T-helper 17 cell (primary cell): ENCODE results near the gene GRM4. TPM values are rescaled to one million over a fixed set of nuclear protein-coding genes. Genes with fewer than 3 reads are reported as not detected.

Source experiments
- ATAC-seq: fragments of 150-1000 bp; cut with Tn5 transposase; 2 replicates; pipeline ENCODE4 v1.10.0; 2021; ENCODE audit warnings: mild to moderate bottlenecking, moderate library complexity
- DNase-seq, 3 donors: peaks; one replicate each; pipeline versions ENCODE4 v3.0.0 to v3.0.0-alpha.2; 2020 to 2021
- H3K9me3 ChIP-seq: one replicate; pipeline ENCODE4 v1.7.0; 2013; ENCODE audit warnings: low read length, mild to moderate bottlenecking; ENCODE audit not compliant: control insufficient read depth, poor library complexity, severe bottlenecking
- H3K27ac Mint-ChIP-seq: one replicate; pipeline ENCODE4 v1.8.0; 2022; ENCODE audit warnings: mild to moderate bottlenecking, moderate library complexity, mixed read lengths
- H3K27me3 Mint-ChIP-seq: one replicate; pipeline ENCODE4 v1.8.0; 2022; ENCODE audit warnings: mixed read lengths
- H3K36me3 Mint-ChIP-seq: one replicate; pipeline ENCODE4 v1.8.0; 2022; ENCODE audit warnings: low read depth, mixed read lengths
- H3K4me1 Mint-ChIP-seq: one replicate; pipeline ENCODE4 v1.8.0; 2022; ENCODE audit warnings: mild to moderate bottlenecking, mixed read lengths
- H3K4me3 Mint-ChIP-seq: one replicate; pipeline ENCODE4 v1.8.0; 2022; ENCODE audit warnings: mild to moderate bottlenecking, moderate library complexity, mixed read lengths
- total RNA-seq, 4 donors: library from RNA in 2 of 4; stranded (reverse) in 2 of 4; gene quantifications; one replicate each; pipeline ENCODE4 v1.2.3 and lab custom pipeline; 2022 to 2026

The GRM4 gene
- total RNA-seq, 2 donors from 2014 or later = not detected

DNA sequence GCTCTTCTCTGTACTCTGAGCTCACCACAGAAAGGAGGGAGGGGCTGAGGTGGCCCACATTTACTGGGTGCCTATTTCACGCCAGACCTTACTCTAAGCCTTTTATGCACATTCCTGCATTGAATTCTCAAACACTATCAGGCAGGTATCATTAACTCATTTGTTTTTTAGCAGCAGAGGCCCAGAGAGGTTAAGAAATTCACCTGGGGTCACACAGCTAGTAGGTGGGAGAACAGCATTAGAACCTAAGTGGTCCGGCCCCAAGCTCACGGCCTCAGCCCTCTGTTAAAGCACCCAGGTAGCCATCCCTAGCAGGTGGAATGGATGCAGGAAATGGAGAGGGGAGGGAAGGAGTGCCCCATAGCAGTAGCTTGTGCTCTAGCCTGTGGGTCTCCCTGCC lies 84.5 kb downstream of the GRM4 start:
- peaks cover 2% of the 10 kb centered on the region for H3K4me1 Mint-ChIP-seq
- no peaks in the 10 kb centered on the region for H3K36me3 Mint-ChIP-seq
- ATAC-seq (no peak), DNase-seq (no peak)
- no peak overlapping the region for H3K4me3 Mint-ChIP-seq
- H3K27ac Mint-ChIP-seq = no peak overlapping the region
- no peaks in the 10 kb centered on the region for H3K9me3 ChIP-seq
- peaks cover 58% of the 10 kb centered on the region for H3K27me3 Mint-ChIP-seq

DNA sequence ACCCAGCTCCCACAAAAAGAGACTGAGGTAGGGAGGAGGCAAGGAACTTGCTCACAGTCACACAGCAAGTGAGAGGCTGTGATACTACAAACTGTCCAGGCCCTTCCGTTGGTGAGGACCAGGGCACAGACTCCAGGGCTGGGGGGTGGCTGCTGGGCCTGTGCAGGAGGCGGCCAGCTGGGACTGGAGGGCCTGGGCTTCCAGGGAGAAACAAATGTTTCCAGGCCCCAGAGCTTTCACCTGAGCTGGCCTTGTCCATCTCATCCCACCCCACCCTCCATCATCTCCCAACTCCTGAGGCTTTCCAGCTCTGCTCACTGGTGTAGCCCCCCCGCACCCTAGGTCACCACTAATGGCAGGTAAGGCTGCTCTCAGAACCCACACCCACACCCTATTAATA lies 86.0 kb downstream of the GRM4 start:
- Mint-ChIP-seq H3K27me3 (peaks cover 60% of the 10 kb centered on the region), H3K4me1 (peaks cover 10% of the 10 kb centered on the region), H3K4me3 (no peak overlapping the region), H3K27ac (peak overlapping the region; percentile 51), H3K36me3 (no peaks in the 10 kb centered on the region)
- DNase-seq (no peak), ATAC-seq (no peak)
- H3K9me3 ChIP-seq = no peaks in the 10 kb centered on the region

DNA sequence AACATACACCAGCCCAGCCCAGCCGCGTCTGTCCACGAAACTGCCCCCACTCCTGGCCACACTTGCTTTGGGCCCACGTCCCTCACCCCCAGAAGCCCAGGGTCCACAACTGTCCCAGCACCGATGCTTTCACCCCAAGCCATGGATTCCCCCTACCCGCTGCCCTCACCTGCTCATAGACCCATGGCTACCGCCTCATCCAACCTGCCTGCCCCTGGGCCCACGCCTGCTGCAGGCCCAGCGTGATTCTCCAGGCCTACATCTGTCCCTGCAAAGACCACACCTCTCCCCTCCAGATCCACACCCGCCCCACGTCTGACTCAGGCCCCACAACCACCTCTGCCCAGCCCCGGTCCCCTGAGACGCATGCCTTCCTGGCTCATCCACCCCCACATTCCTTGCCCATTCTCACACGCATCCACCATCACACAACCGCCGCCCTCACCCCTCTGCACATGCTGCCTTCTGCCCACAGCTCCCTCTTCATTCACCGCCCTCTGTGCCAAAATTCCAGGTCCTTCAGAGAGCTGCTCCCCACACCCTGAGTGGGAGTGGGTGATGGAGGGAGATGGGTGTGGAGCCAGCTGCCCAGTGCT lies 86.7 kb downstream of the GRM4 start:
- Mint-ChIP-seq H3K36me3 (no peaks in the 10 kb centered on the region), H3K4me3 (no peak overlapping the region), H3K4me1 (peaks cover 10% of the 10 kb centered on the region), H3K27ac (no peak overlapping the region), H3K27me3 (peaks cover 65% of the 10 kb centered on the region)
- DNase-seq = no peak
- H3K9me3 ChIP-seq = no peaks in the 10 kb centered on the region
- ATAC-seq = no peak

DNA sequence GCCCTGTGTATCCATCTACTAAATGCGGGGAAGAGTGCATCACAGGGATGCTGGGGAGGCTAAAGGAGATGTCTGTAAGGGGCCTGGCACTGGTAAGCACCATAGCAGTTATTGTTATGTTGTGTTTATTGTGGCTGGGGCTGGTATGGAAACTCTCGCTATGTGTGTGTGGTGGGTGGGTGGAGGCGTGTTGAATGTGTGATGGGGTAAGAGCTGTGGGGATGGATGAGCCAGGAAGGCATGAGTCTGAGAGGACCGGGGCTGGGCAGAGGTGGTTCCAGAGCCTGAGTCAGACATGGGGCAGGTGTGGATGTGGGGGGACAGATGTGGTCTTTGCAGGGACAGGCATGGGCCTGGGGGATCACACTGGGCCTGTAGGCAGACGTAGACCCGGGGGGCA lies 88.1 kb downstream of the GRM4 start:
- peaks cover 2% of the 10 kb centered on the region for H3K36me3 Mint-ChIP-seq
- peaks cover 10% of the 10 kb centered on the region for H3K4me1 Mint-ChIP-seq
- H3K27me3 Mint-ChIP-seq = peaks cover 56% of the 10 kb centered on the region
- no peaks in the 10 kb centered on the region for H3K9me3 ChIP-seq
- no peak overlapping the region for H3K27ac Mint-ChIP-seq
- no peak for ATAC-seq
- H3K4me3 Mint-ChIP-seq = no peak overlapping the region
- DNase-seq = no peak

DNA sequence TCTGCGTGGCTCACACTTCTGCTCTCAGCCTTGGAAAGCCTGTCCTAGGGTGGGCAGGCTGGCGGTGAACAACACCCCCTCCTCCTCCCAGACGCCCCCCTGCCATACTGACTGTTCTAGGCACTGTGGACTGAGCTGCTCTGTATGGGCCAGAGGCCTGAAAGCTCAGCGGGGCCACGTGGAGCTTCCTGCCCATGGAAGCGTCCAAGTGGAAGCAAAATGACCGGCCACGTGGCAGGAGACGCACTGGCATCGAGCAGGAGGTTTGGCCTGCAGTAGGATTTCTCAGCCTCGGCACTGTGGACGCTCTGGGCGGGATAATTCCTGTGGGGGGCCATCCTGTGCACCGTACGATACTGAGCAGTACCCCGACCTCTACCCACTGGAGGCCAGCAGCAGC lies 88.7 kb downstream of the GRM4 start:
- DNase-seq = no peak
- Mint-ChIP-seq H3K4me1 (peaks cover 13% of the 10 kb centered on the region), H3K4me3 (no peak overlapping the region), H3K27ac (no peak overlapping the region), H3K27me3 (peaks cover 55% of the 10 kb centered on the region), H3K36me3 (peaks cover 3% of the 10 kb centered on the region)
- H3K9me3 ChIP-seq = no peaks in the 10 kb centered on the region
- ATAC-seq = no peak

DNA sequence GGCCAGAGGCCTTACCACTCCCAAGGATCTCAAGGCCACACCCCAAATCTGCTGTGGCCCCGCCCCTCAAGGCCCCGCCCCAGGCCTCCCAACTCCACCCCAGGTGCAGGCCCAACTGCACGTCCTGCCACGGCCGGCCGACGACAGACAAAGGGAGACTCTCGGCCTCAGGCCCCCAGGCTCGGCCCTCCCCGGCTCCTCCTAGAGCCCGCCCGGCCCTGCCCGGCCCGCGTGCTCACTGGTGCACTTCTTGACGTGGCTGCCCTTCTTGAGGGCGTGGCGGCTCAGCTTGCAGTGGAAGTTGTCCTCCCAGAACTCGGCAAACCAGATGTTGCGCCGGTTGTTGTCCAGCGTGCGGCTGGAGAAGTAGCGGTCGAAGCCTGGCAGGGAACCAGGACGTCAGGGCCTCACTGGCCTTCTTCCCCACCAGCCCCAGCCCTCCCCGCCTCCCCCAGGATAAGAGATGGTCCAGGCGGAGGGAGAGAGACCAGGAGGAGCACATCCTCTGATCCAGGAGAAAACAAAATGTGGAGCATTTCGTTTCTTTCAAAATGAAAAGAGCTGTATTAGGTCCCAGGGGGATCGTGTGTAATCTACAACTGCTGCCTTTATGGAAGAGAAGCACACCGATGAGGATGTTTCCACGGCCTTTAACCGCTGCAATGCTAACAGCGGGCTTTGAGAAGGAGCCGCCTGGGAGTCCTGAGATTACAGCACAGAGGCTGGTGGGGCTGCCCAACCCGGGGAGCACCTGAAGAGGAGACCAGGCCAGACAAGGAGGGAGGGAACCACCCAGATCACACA lies 89.4 kb downstream of the GRM4 start:
- H3K4me3 Mint-ChIP-seq = no peak overlapping the region
- H3K4me1 Mint-ChIP-seq = peaks cover 13% of the 10 kb centered on the region
- peaks cover 57% of the 10 kb centered on the region for H3K27me3 Mint-ChIP-seq
- no peak for DNase-seq
- no peak for ATAC-seq
- no peaks in the 10 kb centered on the region for H3K9me3 ChIP-seq
- no peak overlapping the region for H3K27ac Mint-ChIP-seq
- H3K36me3 Mint-ChIP-seq = peaks cover 3% of the 10 kb centered on the region

DNA sequence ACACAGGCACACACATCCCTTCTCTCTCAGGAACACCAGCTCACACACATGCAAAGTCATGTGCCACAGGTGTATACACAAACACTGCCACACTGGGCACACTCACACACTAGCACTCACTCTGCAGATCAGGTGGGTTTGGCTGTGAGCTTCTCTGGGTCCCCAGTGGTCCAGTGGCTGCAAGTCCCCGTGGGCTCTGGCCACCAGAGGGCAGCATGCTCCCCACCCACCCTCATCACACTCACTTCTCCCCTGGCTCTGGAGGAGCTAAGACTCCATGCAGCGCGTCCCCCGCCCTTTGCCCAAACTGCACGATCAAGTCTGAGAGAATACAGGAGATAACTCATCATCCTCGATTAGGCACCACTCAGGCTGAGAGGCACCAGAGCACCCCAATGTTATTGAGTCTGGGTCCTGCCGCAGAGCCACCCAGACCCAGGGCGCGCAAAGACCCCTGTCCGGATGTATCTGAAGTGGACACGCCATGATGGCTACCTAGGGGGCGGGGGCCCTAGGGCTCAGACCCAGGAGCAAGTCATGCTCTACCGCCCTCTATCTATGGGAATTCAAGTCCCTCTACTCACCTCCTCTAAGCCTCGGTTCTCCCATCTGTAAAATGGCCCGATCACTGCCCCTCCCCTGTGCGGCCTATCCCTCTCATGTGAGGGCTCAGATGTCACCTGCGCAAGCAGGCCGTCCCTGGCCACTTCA lies 90.5 kb downstream of the GRM4 start:
- ATAC-seq (peak; percentile 74), DNase-seq (peak; percentile 20 to 34 (median 30))
- H3K9me3 ChIP-seq = no peaks in the 10 kb centered on the region
- no peak overlapping the region for H3K27ac Mint-ChIP-seq
- peaks cover 3% of the 10 kb centered on the region for H3K36me3 Mint-ChIP-seq
- no peak overlapping the region for H3K4me3 Mint-ChIP-seq
- peaks cover 53% of the 10 kb centered on the region for H3K27me3 Mint-ChIP-seq
- H3K4me1 Mint-ChIP-seq = peaks cover 13% of the 10 kb centered on the region

DNA sequence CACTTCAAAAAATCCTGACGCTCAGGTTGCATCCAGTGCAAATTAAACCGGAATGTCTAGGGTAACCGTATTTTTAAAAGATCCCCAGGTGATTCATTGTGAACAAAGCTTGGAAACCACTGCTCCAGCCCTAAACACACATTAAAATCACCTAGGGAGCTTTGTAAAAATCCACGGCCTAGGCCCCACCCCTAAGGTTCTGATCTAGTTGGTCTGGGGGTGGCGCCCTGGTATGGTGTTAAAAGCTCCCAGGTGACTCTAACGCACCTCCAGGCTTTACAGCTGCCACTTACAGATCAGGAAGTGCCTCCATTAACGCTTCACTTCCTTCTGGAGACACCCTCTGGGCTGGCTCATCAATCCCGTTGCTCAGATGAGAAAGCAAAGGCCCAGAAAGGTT lies 92.2 kb downstream of the GRM4 start:
- H3K9me3 ChIP-seq = no peaks in the 10 kb centered on the region
- no peak for DNase-seq
- H3K4me3 Mint-ChIP-seq = no peak overlapping the region
- ATAC-seq = no peak
- H3K36me3 Mint-ChIP-seq = peaks cover 9% of the 10 kb centered on the region
- H3K27me3 Mint-ChIP-seq = peaks cover 55% of the 10 kb centered on the region
- peaks cover 10% of the 10 kb centered on the region for H3K4me1 Mint-ChIP-seq
- no peak overlapping the region for H3K27ac Mint-ChIP-seq

DNA sequence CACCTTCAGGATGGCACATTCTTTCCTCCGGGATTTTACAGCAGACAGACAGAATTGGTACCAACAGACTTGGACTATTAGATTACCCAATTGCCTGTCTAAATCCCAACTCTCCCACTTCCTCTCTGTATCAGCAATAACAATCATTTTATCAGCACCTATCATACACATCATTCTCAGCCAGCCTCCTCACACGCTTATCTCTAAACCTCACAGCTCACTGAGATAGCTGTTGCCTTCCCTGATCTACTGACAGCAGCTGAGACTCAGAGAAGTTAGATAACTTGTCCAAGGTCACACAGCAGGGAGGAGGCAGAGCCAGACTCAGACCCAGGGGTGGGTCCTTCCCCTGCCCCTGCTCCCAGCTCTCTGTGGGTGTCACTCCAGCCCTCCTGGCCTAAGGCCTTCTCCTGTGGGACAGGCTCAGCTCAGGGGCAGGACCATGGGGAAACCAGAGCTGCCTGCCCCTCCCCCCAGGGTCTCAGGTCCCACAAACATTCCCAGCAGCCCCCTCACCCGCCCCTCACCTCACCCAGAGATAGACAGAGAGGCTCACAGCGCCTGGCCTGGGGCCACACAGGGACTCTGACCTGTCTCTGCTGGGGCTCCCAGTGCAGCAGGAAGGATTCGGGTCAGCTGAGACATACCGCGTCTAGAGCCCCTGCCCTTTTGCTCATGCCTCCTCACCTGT lies 92.8 kb downstream of the GRM4 start:
- H3K27me3 Mint-ChIP-seq = peaks cover 55% of the 10 kb centered on the region
- H3K36me3 Mint-ChIP-seq = peaks cover 9% of the 10 kb centered on the region
- DNase-seq (no peak), ATAC-seq (no peak)
- H3K9me3 ChIP-seq = no peaks in the 10 kb centered on the region
- no peak overlapping the region for H3K27ac Mint-ChIP-seq
- H3K4me1 Mint-ChIP-seq = peaks cover 10% of the 10 kb centered on the region
- no peak overlapping the region for H3K4me3 Mint-ChIP-seq

DNA sequence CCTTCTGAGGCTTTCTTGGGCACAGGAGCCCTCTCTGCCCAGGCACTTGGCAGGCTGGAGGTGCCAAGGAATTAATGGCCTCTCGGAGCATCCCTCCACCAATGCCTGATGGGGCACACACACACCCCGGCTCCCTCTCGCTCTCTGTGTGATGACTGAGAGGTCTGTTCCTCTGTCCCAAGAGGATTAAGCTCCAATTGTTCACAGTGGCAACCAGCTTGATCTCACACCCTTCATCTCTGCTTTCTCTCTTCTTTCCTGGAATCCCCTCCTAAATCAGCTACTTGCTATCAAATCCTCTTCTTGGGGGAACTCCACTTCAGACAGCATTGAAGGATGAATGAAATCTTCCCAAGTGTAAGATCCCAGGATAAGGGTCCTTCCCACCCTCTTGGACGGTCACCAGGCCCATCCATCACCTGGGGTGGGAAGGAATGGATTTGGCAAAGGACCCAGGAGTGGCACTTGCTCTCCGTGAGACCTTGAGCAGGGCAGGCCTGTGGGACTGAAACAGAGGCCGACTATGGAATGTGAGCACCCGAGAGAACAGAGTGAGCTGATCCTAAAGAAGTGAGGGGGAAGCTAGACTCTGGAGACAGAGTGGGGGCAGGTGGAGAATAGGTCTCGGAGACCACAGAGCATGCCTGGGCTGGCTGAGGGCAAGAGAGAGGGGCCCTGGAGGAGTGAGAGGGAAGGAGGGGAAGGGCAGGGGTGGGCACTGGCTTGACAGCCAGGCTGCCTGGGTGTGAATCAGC lies 93.6 kb downstream of the GRM4 start:
- no peak overlapping the region for H3K4me3 Mint-ChIP-seq
- no peaks in the 10 kb centered on the region for H3K9me3 ChIP-seq
- peaks cover 13% of the 10 kb centered on the region for H3K4me1 Mint-ChIP-seq
- ATAC-seq = no peak
- peaks cover 9% of the 10 kb centered on the region for H3K36me3 Mint-ChIP-seq
- DNase-seq = no peak
- peaks cover 51% of the 10 kb centered on the region for H3K27me3 Mint-ChIP-seq
- no peak overlapping the region for H3K27ac Mint-ChIP-seq

DNA sequence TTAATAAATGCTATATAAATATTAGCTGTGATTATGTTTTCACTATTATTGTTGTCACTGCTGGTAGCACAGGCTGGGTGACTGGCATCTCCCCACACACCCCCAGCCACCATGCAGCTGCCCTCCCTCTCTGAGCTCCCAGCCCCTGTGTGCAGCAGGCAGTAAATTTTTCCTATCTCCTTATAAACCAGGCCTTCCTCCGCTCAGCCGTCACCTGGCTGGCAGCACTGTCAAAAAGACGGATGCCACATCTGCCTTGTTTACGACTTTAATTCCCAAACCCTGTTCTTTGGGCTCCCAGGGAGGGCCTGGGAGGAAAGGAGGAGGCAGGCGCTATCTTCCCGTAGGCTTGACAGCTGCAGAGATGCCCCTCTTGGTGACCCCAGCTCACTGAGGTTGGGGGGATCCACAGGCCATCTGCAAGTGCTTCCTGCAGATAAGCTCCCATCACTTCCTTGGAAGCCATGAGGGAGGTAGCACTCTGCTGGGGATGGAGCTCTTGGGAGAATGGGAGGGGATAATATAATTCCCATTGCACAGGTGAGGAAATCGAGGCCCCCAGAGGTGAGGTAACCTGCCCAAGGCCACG lies 94.5 kb downstream of the GRM4 start:
- Mint-ChIP-seq H3K27me3 (peaks cover 55% of the 10 kb centered on the region), H3K27ac (no peak overlapping the region), H3K4me1 (peaks cover 13% of the 10 kb centered on the region), H3K36me3 (peaks cover 9% of the 10 kb centered on the region), H3K4me3 (no peak overlapping the region)
- DNase-seq (no peak), ATAC-seq (no peak)
- no peaks in the 10 kb centered on the region for H3K9me3 ChIP-seq

DNA sequence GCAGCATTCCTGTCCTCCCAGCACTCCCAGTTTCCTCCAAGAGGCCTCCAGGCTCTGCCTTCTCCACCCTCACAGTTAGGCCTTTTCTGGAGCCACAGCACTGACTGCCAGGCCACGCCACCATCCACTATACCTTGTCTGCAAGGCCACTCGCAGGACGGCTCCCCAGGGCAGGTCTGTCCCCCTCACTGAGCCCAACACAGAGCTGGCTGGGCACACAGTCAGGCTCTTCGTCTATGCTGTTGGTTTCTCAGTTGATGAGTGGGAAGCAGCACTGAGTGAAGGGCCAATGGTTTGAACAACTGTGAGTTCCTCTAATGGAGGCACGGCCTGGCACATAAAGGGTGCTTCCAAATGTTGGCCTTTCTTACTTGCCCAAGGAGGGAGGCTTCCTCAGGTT lies 95.2 kb downstream of the GRM4 start:
- ATAC-seq (no peak), DNase-seq (no peak)
- Mint-ChIP-seq H3K4me1 (peaks cover 14% of the 10 kb centered on the region), H3K27me3 (peaks cover 55% of the 10 kb centered on the region), H3K4me3 (no peak overlapping the region), H3K27ac (no peak overlapping the region), H3K36me3 (peaks cover 9% of the 10 kb centered on the region)
- no peaks in the 10 kb centered on the region for H3K9me3 ChIP-seq
